Measurements from ENCODE around the gene RPP40.
"Not testable (repeated sequence)": the region's sequence is repeated elsewhere in the genome, so short reads cannot be mapped to it uniquely, and the experiment has no call there.

The RPP40 gene

GRCh38 chr6:5014072-5014561 is 10.3 kb upstream of the RPP40 start:
- DNase-seq (ENCODE audit: low read depth): no peak

- DNase-seq (ENCODE audit: low read depth): peak; percentile 28
These were observed 8.7 kb upstream of the RPP40 start for GRCh38 chr6:5012519-5012918.

GRCh38 chr6:5011346-5011745 is 7.5 kb upstream of the RPP40 start:
- DNase-seq (ENCODE audit: low read depth): no peak

GRCh38 chr6:5007531-5007930 is 3.7 kb upstream of the RPP40 start:
- no peak for DNase-seq (ENCODE audit: low read depth)

GRCh38 chr6:5006222-5006621 is 2.4 kb upstream of the RPP40 start:
- no peak for DNase-seq (ENCODE audit: low read depth)

GRCh38 chr6:5005038-5005433 is 1.2 kb upstream of the RPP40 start:
- not testable (repeated sequence) for DNase-seq (ENCODE audit: low read depth)

- no peak for DNase-seq (ENCODE audit: low read depth)
These were observed 668 bp upstream of the RPP40 start for GRCh38 chr6:5004373-5005037.

GRCh38 chr6:4999586-4999985 is 4.3 kb downstream of the RPP40 start:
- DNase-seq (ENCODE audit: low read depth): no peak

GRCh38 chr6:4997862-4998261 is 6.0 kb downstream of the RPP40 start:
- DNase-seq (ENCODE audit: low read depth): no peak

GRCh38 chr6:4994741-4995140 is 9.1 kb downstream of the RPP40 start:
- DNase-seq (ENCODE audit: low read depth): no peak

- DNase-seq (ENCODE audit: low read depth): no peak
These were observed 16.4 kb downstream of the RPP40 start for GRCh38 chr6:4987432-4987831.

- no peak for DNase-seq (ENCODE audit: low read depth)
These were observed 16.8 kb downstream of the RPP40 start for GRCh38 chr6:4986999-4987398.

GRCh38 chr6:4983322-4983721 is 20.5 kb downstream of the RPP40 start:
- DNase-seq (ENCODE audit: low read depth): no peak

GRCh38 chr6:4981761-4982160 is 22.1 kb downstream of the RPP40 start:
- no peak for DNase-seq (ENCODE audit: low read depth)

GRCh38 chr6:4979426-4979825 is 24.4 kb downstream of the RPP40 start:
- DNase-seq (ENCODE audit: low read depth): no peak

GRCh38 chr6:4977468-4977867 is 26.4 kb downstream of the RPP40 start:
- no peak for DNase-seq (ENCODE audit: low read depth)

GRCh38 chr6:4975506-4975905 is 28.3 kb downstream of the RPP40 start:
- no peak for DNase-seq (ENCODE audit: low read depth)

- no peak for DNase-seq (ENCODE audit: low read depth)
These were observed 28.9 kb downstream of the RPP40 start for GRCh38 chr6:4974962-4975361.

- no peak for DNase-seq (ENCODE audit: low read depth)
These were observed 29.7 kb downstream of the RPP40 start for GRCh38 chr6:4973982-4974745.

GRCh38 chr6:4973415-4973814 is 30.4 kb downstream of the RPP40 start:
- no peak for DNase-seq (ENCODE audit: low read depth)

- no peak for DNase-seq (ENCODE audit: low read depth)
These were observed 31.4 kb downstream of the RPP40 start for GRCh38 chr6:4972438-4972837.

- DNase-seq (ENCODE audit: low read depth): no peak
These were observed 32.0 kb downstream of the RPP40 start for GRCh38 chr6:4971851-4972250.

GRCh38 chr6:4970739-4971395 is 33.0 kb downstream of the RPP40 start:
- DNase-seq (ENCODE audit: low read depth): no peak
